HepG2 (cell line): ENCODE results near the gene C2orf74. TPM values are rescaled to one million over a fixed set of nuclear protein-coding genes. Genes with fewer than 3 reads are reported as not detected.

ENCODE experiments used
- CHD2 ChIP-seq: IDR thresholded peaks from 2 replicates; pipeline ENCODE4 v1.6.1; 2011; ENCODE audit warnings: low read depth, low read length, improper control_type of control experiment
- GLI4 ChIP-seq: sonication (generic); formaldehyde crosslinking; IDR thresholded peaks from 2 replicates; pipeline ENCODE4 v1.5.1; 2020; ENCODE audit warnings: missing genetic modification reagents, mild to moderate bottlenecking, moderate library complexity, borderline replicate concordance
- KMT2B ChIP-seq: IDR thresholded peaks from 2 replicates; pipeline ENCODE4 v1.6.1; 2016; ENCODE audit warnings: missing genetic modification reagents, missing compliant biosample characterization
- MXD1 ChIP-seq: sonication (generic); formaldehyde crosslinking; IDR thresholded peaks from 2 replicates; pipeline ENCODE4 v1.4.0; 2020; ENCODE audit warnings: mild to moderate bottlenecking, missing genetic modification reagents
- RBAK ChIP-seq: sonication (generic); formaldehyde crosslinking; IDR thresholded peaks from 2 replicates; pipeline ENCODE4 v1.5.1; 2020; ENCODE audit warnings: mild to moderate bottlenecking, missing genetic modification reagents
- REST ChIP-seq, 2 experiments: IDR thresholded peaks; 2 replicates each; pipeline ENCODE4 v1.6.1; 2011 to 2012; ENCODE audit warnings: low read length in 2 of 2, borderline replicate concordance in 1 of 2, low read depth in 1 of 2, mild to moderate bottlenecking in 1 of 2, moderate library complexity in 1 of 2
- SIN3A ChIP-seq: IDR thresholded peaks from 2 replicates; pipeline ENCODE4 v1.6.1; 2011; ENCODE audit warnings: low read depth, mild to moderate bottlenecking, control low read depth, low read length, borderline replicate concordance
- THYN1 ChIP-seq: sonication (generic); formaldehyde crosslinking; IDR thresholded peaks from 2 replicates; pipeline ENCODE4 v1.8.1; 2023; ENCODE audit warnings: low read depth, mild to moderate bottlenecking, moderate library complexity, missing genetic modification reagents, borderline replicate concordance
- ZNF180 ChIP-seq: sonication (generic); formaldehyde crosslinking; IDR thresholded peaks from 2 replicates; pipeline ENCODE4 v1.4.0; 2020; ENCODE audit warnings: low read depth, missing genetic modification reagents, borderline replicate concordance
- ZNF207 ChIP-seq: fragments of 450-650 bp; IDR thresholded peaks from 2 replicates; pipeline ENCODE4 v1.6.1; 2016; ENCODE audit warnings: antibody characterized with exemption, borderline replicate concordance
- ZNF224 ChIP-seq: sonication (generic); formaldehyde crosslinking; IDR thresholded peaks from 2 replicates; pipeline ENCODE4 v1.5.0; 2020; ENCODE audit warnings: mild to moderate bottlenecking, missing genetic modification reagents
- ZNF274 ChIP-seq: sonication (generic); formaldehyde crosslinking; IDR thresholded peaks from 2 replicates; pipeline ENCODE4 v1.5.1; 2020; ENCODE audit warnings: mild to moderate bottlenecking, missing genetic modification reagents
- ZNF367 ChIP-seq: sonication (generic); formaldehyde crosslinking; IDR thresholded peaks from 2 replicates; pipeline ENCODE4 v1.4.0; 2020; ENCODE audit warnings: missing genetic modification reagents, borderline replicate concordance
- ZNF546 ChIP-seq: sonication (generic); formaldehyde crosslinking; conservative IDR thresholded peaks from 2 replicates; pipeline ENCODE4 v1.8.1; 2023; ENCODE audit warnings: mild to moderate bottlenecking, missing genetic modification reagents
- polyA plus RNA-seq, 8 experiments: library from polyadenylated mRNA; depleted of rRNA in 3 of 8; stranded (reverse) in 7 of 8; unstranded in 1 of 8; fragments of >200 nt; fragmentation: Illumina TruSeq in 4 of 8; extraction: Trizol in 4 of 8; gene quantifications; 2 replicates each; pipeline versions ENCODE4 v1.2.1 to v1.2.3, GENCODE V29; 2011 to 2016; ENCODE audit warnings: low read depth in 4 of 8, missing spikeins in 1 of 8, mixed read lengths in 1 of 8; ENCODE audit not compliant: insufficient read depth in 1 of 8
- total RNA-seq, 5 experiments: library from RNA; depleted of rRNA; stranded (reverse); fragments of >200 nt; fragmentation: Illumina TruSeq; extraction: Trizol; gene quantifications; 2 replicates each; pipeline ENCODE4 v1.2.3, GENCODE V29; 2016; ENCODE audit warnings: low read depth in 1 of 5
- TF ChIP-seq, protein P1 (sequence below): sonication (generic); formaldehyde crosslinking; IDR thresholded peaks from 2 replicates; pipeline ENCODE4 v1.4.0; 2020; ENCODE audit warnings: missing genetic modification reagents

C2orf74 gene
- total and polyA plus RNA-seq, 2 of the 13 experiments (the other 11 are each of a cell fraction or from before 2014, with no cell fraction given): 10.6 to 13.8 TPM

DNA sequence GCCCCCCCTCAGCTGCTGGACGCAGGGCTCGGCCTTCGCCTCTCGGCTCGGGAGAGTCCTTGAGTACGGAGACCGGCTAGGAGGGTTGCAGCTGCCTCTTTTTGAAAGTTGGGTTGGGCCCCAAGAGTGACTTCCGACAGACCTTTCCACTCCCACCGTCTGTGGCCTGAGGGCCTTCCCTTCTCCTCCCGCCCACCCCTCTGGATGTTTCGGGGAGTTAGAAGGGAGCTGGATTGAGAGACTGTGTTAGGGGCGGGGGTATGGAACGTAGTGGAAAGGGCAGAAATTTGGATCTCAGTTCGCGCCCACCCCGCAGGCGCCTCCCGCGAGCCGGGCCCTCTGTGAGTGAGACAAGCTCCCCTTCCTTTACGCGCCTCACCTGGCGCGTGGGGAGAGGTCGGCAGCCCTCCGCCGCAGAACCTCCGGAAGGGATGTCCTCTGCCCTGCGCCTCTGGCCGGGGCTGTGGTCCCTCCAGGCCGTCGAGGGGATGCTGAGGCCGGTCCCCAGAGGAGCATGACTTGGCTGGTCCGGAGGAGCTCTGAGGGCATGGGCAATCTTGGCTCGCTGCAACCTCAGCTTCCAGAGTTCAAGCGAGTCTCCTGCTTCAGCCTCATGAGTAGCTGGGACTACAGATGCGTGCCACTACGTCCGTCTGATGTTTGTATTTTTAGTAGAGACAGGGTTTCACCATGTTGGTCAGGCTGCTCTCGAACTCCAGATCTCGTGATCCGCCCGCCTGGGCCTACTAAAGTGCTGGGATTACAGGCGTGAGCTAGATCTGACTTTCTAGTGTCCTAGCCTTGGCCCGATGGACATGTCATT lies 15.9 kb downstream of the C2orf74 start (continued):
- TF ChIP-seq REST (IDR thresholded peaks at IDR 0.05; ENCODE audit: borderline replicate concordance in 1 of 2, low read depth in 1 of 2, low read length in 2 of 2) (no peak), ZNF274 (CRISPR knock-in tag) (peak; percentile 56; the same call in 1 of the 2 replicates), GLI4 (0 out of 2 replicates have a peak, but pooled peaks have one; percentile 13), ZNF546 (CRISPR knock-in tag) (peak; percentile 10; the same call in 1 of the 2 replicates), RBAK (CRISPR knock-in tag) (0 out of 2 replicates have a peak, but pooled peaks have one; percentile 46), ZNF367 (CRISPR knock-in tag) (no peak), MXD1 (CRISPR knock-in tag) (no peak), THYN1 (CRISPR knock-in tag) (0 out of 2 replicates have a peak, but pooled peaks have one; percentile 43), KMT2B (CRISPR knock-in tag) (peak; percentile 37; the same call in 1 of the 2 replicates), ZNF207 (no peak), CHD2 (no peak), ZNF180 (CRISPR knock-in tag) (no peak), ZNF224 (CRISPR knock-in tag) (peak; percentile 62; the same call in 1 of the 2 replicates), SIN3A (0 out of 2 replicates have a peak, but pooled peaks have one; percentile 4)
- TF ChIP-seq, protein P1, sequence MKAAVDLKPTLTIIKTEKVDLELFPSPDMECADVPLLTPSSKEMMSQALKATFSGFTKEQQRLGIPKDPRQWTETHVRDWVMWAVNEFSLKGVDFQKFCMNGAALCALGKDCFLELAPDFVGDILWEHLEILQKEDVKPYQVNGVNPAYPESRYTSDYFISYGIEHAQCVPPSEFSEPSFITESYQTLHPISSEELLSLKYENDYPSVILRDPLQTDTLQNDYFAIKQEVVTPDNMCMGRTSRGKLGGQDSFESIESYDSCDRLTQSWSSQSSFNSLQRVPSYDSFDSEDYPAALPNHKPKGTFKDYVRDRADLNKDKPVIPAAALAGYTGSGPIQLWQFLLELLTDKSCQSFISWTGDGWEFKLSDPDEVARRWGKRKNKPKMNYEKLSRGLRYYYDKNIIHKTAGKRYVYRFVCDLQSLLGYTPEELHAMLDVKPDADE: 0 out of 2 replicates have a peak, but pooled peaks have one; percentile 18
